ENCODE measurements around the gene FUZ. TPM values are rescaled to one million over a fixed set of nuclear protein-coding genes. Genes with fewer than 3 reads are reported as not detected.

The FUZ gene
- total and polyA plus RNA-seq, 2 experiments from 2014 or later, result 11.7 to 21.1 TPM

DNA sequence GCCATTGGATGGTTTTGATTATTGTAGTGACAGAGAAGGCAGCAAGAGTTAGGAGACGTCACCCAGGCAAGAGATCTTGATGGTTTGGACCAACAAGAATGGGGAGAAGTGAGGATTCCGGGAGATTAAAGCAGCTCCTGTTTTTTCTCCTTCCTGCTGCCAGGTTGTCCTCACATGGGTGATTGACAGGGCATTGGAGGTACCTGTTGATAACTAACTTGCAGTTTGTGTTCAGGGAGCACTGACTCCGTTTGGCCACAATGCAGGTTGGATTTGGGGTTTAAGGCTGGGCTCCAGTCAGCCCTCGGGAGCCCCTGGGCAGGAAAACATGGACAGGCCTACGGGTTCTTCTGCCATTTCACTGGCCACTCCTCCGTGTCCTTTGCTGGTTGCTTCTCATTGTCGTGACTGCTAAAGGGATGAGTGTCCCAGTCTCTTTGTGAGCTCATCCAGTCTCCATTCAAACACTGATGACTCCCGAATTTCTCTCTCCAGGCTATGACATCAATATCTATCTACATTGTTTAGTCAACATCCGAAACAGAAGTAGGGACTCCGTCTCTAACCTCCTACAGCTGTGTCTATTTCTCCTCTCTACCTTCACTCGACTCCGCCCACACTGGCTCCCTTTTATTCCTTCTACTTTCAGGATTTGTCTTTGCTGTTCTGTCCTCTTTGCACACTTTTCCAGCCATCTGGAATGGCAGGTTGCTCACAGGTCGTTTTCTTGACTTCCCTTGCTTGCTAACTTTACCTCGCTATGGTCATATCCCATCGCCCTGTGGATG is 36.5 kb upstream of the FUZ start:
- DNase-seq, result no peak
- Histone ChIP-seq H3K27ac (peak overlapping the region; percentile 99), H4K20me1 (ENCODE audit: insufficient read depth) (no peaks in the 10 kb centered on the region; the same call in 1 of the 2 replicates), H3K27me3 (replicated peaks; ENCODE audit: insufficient read depth) (no peaks in the 10 kb centered on the region), H3F3A (ENCODE audit: insufficient read depth) (peaks cover 32% of the 10 kb centered on the region), H3K9me3 (ENCODE audit: low read depth) (no peaks in the 10 kb centered on the region), H3K4me1 (ENCODE audit: insufficient read depth) (peaks cover 13% of the 10 kb centered on the region), H3K4me3 (peak overlapping the region; percentile 99), H2AFZ (0 out of 2 replicates have a peak overlapping the region, but pooled peaks have one; percentile 84), H3K79me2 (ENCODE audit: insufficient read depth) (peaks cover 39% of the 10 kb centered on the region), H3K4me2 (ENCODE audit: unreplicated experiment) (peak overlapping the region; percentile 86), H3K36me3 (ENCODE audit: low read depth) (no peaks in the 10 kb centered on the region), H3K9me2 (ENCODE audit: insufficient read depth) (no peaks in the 10 kb centered on the region), H3K9ac (no peak overlapping the region; the same call in 1 of the 2 replicates)
- no peak for TF ChIP-seq EZH2phosphoT487 (IDR thresholded peaks at IDR 0.05; ENCODE audit: insufficient read depth, low read depth)
- in situ Hi-C loops (cut with MboI), result no loop called here
- WGBS, 2 experiments (ENCODE audit: low coverage in 1 of 2, low lambda C conversion rate in 2 of 2, missing lambda C conversion rate in 2 of 2), result 90 to 93% methylated on average over 15 of the region's 15 CpGs

DNA sequence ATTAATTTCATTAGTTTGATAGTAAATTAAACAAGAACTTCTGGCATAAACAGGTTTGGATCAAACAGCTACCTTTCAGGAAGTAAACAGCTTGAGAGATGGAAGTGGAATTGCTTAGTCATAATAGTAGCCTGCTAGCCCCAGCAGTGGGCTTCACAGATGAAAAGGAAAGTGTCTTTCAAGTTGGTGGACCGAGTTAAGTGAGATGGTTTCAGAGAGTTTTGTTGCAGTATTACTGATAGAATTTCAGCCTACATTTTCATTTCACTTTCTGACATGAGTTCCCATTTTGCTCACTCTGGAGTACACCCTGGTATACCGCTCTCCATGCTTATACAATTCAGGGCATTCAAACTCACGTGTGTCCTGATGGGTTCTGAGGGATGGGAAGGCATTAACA is 35.8 kb upstream of the FUZ start:
- H3F3A ChIP-seq (ENCODE audit: insufficient read depth), result peaks cover 32% of the 10 kb centered on the region
- no peaks in the 10 kb centered on the region for H3K27me3 ChIP-seq (replicated peaks; ENCODE audit: insufficient read depth)
- H2AFZ ChIP-seq, result no peak overlapping the region
- peaks cover 13% of the 10 kb centered on the region for H3K4me1 ChIP-seq (ENCODE audit: insufficient read depth)
- H3K4me2 ChIP-seq (ENCODE audit: unreplicated experiment), result peak overlapping the region; percentile 21
- no peaks in the 10 kb centered on the region for H3K9me3 ChIP-seq (ENCODE audit: low read depth)
- H3K79me2 ChIP-seq (ENCODE audit: insufficient read depth), result peaks cover 33% of the 10 kb centered on the region
- WGBS, 2 experiments (ENCODE audit: low coverage in 1 of 2, low lambda C conversion rate in 2 of 2, missing lambda C conversion rate in 2 of 2), result 95 to 99% methylated on average over 3 of the region's 3 CpGs
- in situ Hi-C loops (cut with MboI), result no loop called here
- no peaks in the 10 kb centered on the region; the same call in 1 of the 2 replicates for H4K20me1 ChIP-seq (ENCODE audit: insufficient read depth)
- no peak for TF ChIP-seq EZH2 (IDR thresholded peaks at IDR 0.05; ENCODE audit: insufficient read depth, poor library complexity, severe bottlenecking)
- no peak for TF ChIP-seq EZH2phosphoT487 (IDR thresholded peaks at IDR 0.05; ENCODE audit: insufficient read depth, low read depth)
- H3K9me2 ChIP-seq (ENCODE audit: insufficient read depth), result no peaks in the 10 kb centered on the region
- H3K9ac ChIP-seq, result no peak overlapping the region
- H3K27ac ChIP-seq, result peak overlapping the region; percentile 52
- no peaks in the 10 kb centered on the region for H3K36me3 ChIP-seq (ENCODE audit: low read depth)
- no peak for DNase-seq
- no peak overlapping the region for H3K4me3 ChIP-seq

GRCh38 chr19:49847731-49848696 is 34.9 kb upstream of the FUZ start:
- peaks cover 13% of the 10 kb centered on the region for H3K4me1 ChIP-seq (ENCODE audit: insufficient read depth)
- H2AFZ ChIP-seq, result no peak overlapping the region
- 71 to 80% methylated on average over 10 of the region's 10 CpGs for WGBS, 2 experiments (ENCODE audit: low coverage in 1 of 2, low lambda C conversion rate in 2 of 2, missing lambda C conversion rate in 2 of 2)
- H3K9ac ChIP-seq, result 0 out of 2 replicates have a peak overlapping the region, but pooled peaks have one; percentile 19
- H3K79me2 ChIP-seq (ENCODE audit: insufficient read depth), result peaks cover 24% of the 10 kb centered on the region
- no peaks in the 10 kb centered on the region for H3K36me3 ChIP-seq (ENCODE audit: low read depth)
- H3K9me2 ChIP-seq (ENCODE audit: insufficient read depth), result no peaks in the 10 kb centered on the region
- H4K20me1 ChIP-seq (ENCODE audit: insufficient read depth), result no peaks in the 10 kb centered on the region; the same call in 1 of the 2 replicates
- TF ChIP-seq EZH2phosphoT487 (IDR thresholded peaks at IDR 0.05; ENCODE audit: insufficient read depth, low read depth), result no peak
- TF ChIP-seq EZH2 (IDR thresholded peaks at IDR 0.05; ENCODE audit: insufficient read depth, poor library complexity, severe bottlenecking), result no peak
- DNase-seq, result peak; percentile 86
- no peak overlapping the region for H3K4me3 ChIP-seq
- peak overlapping the region; percentile 21 for H3K4me2 ChIP-seq (ENCODE audit: unreplicated experiment)
- H3K27ac ChIP-seq, result peak overlapping the region; percentile 52
- H3F3A ChIP-seq (ENCODE audit: insufficient read depth), result peaks cover 32% of the 10 kb centered on the region
- H3K9me3 ChIP-seq (ENCODE audit: low read depth), result no peaks in the 10 kb centered on the region
- no peaks in the 10 kb centered on the region for H3K27me3 ChIP-seq (replicated peaks; ENCODE audit: insufficient read depth)
- in situ Hi-C loops (cut with MboI), result no loop called here

GRCh38 chr19:49846408-49846807 is 33.3 kb upstream of the FUZ start:
- H3F3A ChIP-seq (ENCODE audit: insufficient read depth), result peaks cover 29% of the 10 kb centered on the region
- no peak overlapping the region for H3K4me3 ChIP-seq
- no peak overlapping the region for H2AFZ ChIP-seq
- H3K36me3 ChIP-seq (ENCODE audit: low read depth), result no peaks in the 10 kb centered on the region
- H3K9ac ChIP-seq, result no peak overlapping the region
- WGBS, 2 experiments (ENCODE audit: low coverage in 1 of 2, low lambda C conversion rate in 2 of 2, missing lambda C conversion rate in 2 of 2), result 83 to 92% methylated on average over 5 of the region's 5 CpGs
- no peaks in the 10 kb centered on the region for H3K9me3 ChIP-seq (ENCODE audit: low read depth)
- no peaks in the 10 kb centered on the region for H4K20me1 ChIP-seq (ENCODE audit: insufficient read depth)
- H3K4me1 ChIP-seq (ENCODE audit: insufficient read depth), result peaks cover 9% of the 10 kb centered on the region
- TF ChIP-seq EZH2phosphoT487 (IDR thresholded peaks at IDR 0.05; ENCODE audit: insufficient read depth, low read depth) (no peak), EZH2 (IDR thresholded peaks at IDR 0.05; ENCODE audit: insufficient read depth, poor library complexity, severe bottlenecking) (no peak)
- no peak overlapping the region for H3K27ac ChIP-seq
- in situ Hi-C loops (cut with MboI), result no loop called here
- DNase-seq, result no peak
- H3K79me2 ChIP-seq (ENCODE audit: insufficient read depth), result peaks cover 10% of the 10 kb centered on the region
- H3K4me2 ChIP-seq (ENCODE audit: unreplicated experiment), result no peak overlapping the region
- no peaks in the 10 kb centered on the region for H3K27me3 ChIP-seq (replicated peaks; ENCODE audit: insufficient read depth)
- H3K9me2 ChIP-seq (ENCODE audit: insufficient read depth), result no peaks in the 10 kb centered on the region

All from GM23248 (cell line).